HCT116 (cell line): Measurements from ENCODE around the gene ZNF761. TPM values are rescaled to one million over a fixed set of nuclear protein-coding genes. Genes with fewer than 3 reads are reported as not detected.

ENCODE experiments used
- ATAC-seq: fragments of 200-7000 bp; cut with Tn5 transposase; 2 replicates; pipeline ENCODE4 v1.9.1; 2020; ENCODE audit warnings: mild to moderate bottlenecking, moderate library complexity
- BruUV-seq: library from RNA; stranded (reverse); fragments of 400-500 nt; replicated peaks from 2 replicates; lab custom pipeline; 2021; lab: Mats Ljungman, UMichigan
- CTCF ChIA-PET: fragments of 300-600 bp; sonication (Branson Sonifier 250); formaldehyde crosslinking; loops from one replicate; lab custom pipeline; 2021; ENCODE audit warnings: antibody characterized with exemption; lab: Charles Lee
- POLR2A ChIA-PET: fragments of 300-600, 350-600 bp; sonication (Branson Sonifier 250); formaldehyde crosslinking; loops from one replicate; lab custom pipeline; 2021; ENCODE audit warnings: antibody characterized with exemption; lab: Charles Lee
- RAD21 ChIA-PET, 2 experiments: fragments of 300-600 bp; sonication (Branson Sonifier 250); formaldehyde crosslinking; loops; one replicate each; lab custom pipeline; 2023; ENCODE audit warnings: low total read pairs in 2 of 2; ENCODE audit not compliant: uncharacterized antibody in 2 of 2, unreplicated experiment in 2 of 2, low non-redundant PET in 1 of 2; lab: Charles Lee
- DNase-seq: peaks from one replicate; pipeline ENCODE4 v3.0.0-alpha.2; 2010; ENCODE audit warnings: low read depth, low spot score
- H2AFZ ChIP-seq: fragments of 200-600 bp; shearing (Covaris generic), sonication (generic); 2 replicates; pipeline ENCODE4 v1.6.1; 2017; ENCODE audit warnings: low read depth, mixed run types, mixed read lengths, antibody characterized with exemption, low read length; ENCODE audit not compliant: poor library complexity, severe bottlenecking
- H3K27ac ChIP-seq: 2 replicates; pipeline ENCODE4 v1.5.1; 2012; ENCODE audit warnings: low read depth, low read length
- H3K27me3 ChIP-seq: fragments of 200-600 bp; sonication (generic); 2 replicates; pipeline ENCODE4 v1.6.1; 2016; ENCODE audit warnings: mixed run types, low read length, mixed read lengths; ENCODE audit not compliant: insufficient read depth
- H3K36me3 ChIP-seq, 2 experiments: fragments of 200-500 bp in 1 of 2; fragments of 200-600 bp in 1 of 2; sonication (Bioruptor generic) in 1 of 2; sonication (generic) in 1 of 2; 2 replicates each; pipeline versions ENCODE4 v1.5.1 to v1.6.1; 2014 to 2016; ENCODE audit warnings: low read length in 2 of 2, inconsistent platforms in 1 of 2, mixed read lengths in 1 of 2, mixed run types in 1 of 2; ENCODE audit not compliant: insufficient read depth in 2 of 2, control insufficient read depth in 1 of 2
- H3K4me1 ChIP-seq, 2 experiments: fragments of 200-600 bp in 1 of 2; sonication (generic) in 1 of 2; 2 replicates each; pipeline versions ENCODE4 v1.5.1 to v1.6.1; 2012 to 2017; ENCODE audit warnings: low read length in 2 of 2, inconsistent platforms in 1 of 2, mild to moderate bottlenecking in 1 of 2, mixed read lengths in 1 of 2, mixed run types in 1 of 2, moderate library complexity in 1 of 2; ENCODE audit not compliant: insufficient read depth in 2 of 2, control insufficient read depth in 1 of 2
- H3K4me2 ChIP-seq: fragments of 200-600 bp; sonication (generic); 2 replicates; pipeline ENCODE4 v1.6.1; 2017; ENCODE audit warnings: mixed run types, low read length, mixed read lengths
- H3K4me3 ChIP-seq, 2 experiments: fragments of 200-600 bp in 1 of 2; sonication (generic) in 1 of 2; replicated peaks in 1 of 2; 2 replicates each; pipeline ENCODE4 v1.5.1; 2011 to 2016; ENCODE audit warnings: low read length in 2 of 2, control low read depth in 1 of 2, low read depth in 1 of 2, mild to moderate bottlenecking in 1 of 2, mixed read lengths in 1 of 2, mixed run types in 1 of 2
- H3K79me2 ChIP-seq: fragments of 200-600 bp; sonication (generic); 2 replicates; pipeline ENCODE4 v1.6.1; 2017; ENCODE audit warnings: mild to moderate bottlenecking, mixed run types, low read length, moderate library complexity, mixed read lengths; ENCODE audit not compliant: insufficient read depth
- H3K9ac ChIP-seq: fragments of 200-600 bp; sonication (generic); 2 replicates; pipeline ENCODE4 v1.6.1; 2016; ENCODE audit warnings: low read length, mixed read lengths
- H3K9me2 ChIP-seq: fragments of 200-600 bp; sonication (generic), shearing (Covaris generic); 2 replicates; pipeline ENCODE4 v1.6.1; 2017; ENCODE audit warnings: mixed run types, mild to moderate bottlenecking, moderate library complexity; ENCODE audit not compliant: insufficient read depth
- H3K9me3 ChIP-seq, 2 experiments: fragments of 200-500 bp in 1 of 2; fragments of 200-600 bp in 1 of 2; sonication (Bioruptor generic) in 1 of 2; sonication (generic) in 1 of 2; 2 replicates each; pipeline ENCODE4 v1.6.1; 2014 to 2017; ENCODE audit warnings: low read length in 2 of 2, mixed read lengths in 2 of 2, inconsistent platforms in 1 of 2, low read depth in 1 of 2, mild to moderate bottlenecking in 1 of 2, mixed run types in 1 of 2, moderate library complexity in 1 of 2; ENCODE audit not compliant: control insufficient read depth in 1 of 2, insufficient read depth in 1 of 2
- H4K20me1 ChIP-seq: fragments of 200-600 bp; sonication (generic), shearing (Covaris generic); 2 replicates; pipeline ENCODE4 v1.6.1; 2017; ENCODE audit warnings: mixed run types, mild to moderate bottlenecking, moderate library complexity; ENCODE audit not compliant: insufficient read depth
- CEBPB ChIP-seq: IDR thresholded peaks from 2 replicates; pipeline ENCODE4 v1.6.1; 2012; ENCODE audit warnings: low read depth
- CTCF ChIP-seq, 3 experiments: fragments of 200-600 bp in 1 of 3; sonication (generic) in 1 of 3; IDR thresholded peaks in 2 of 3; conservative IDR thresholded peaks in 1 of 3; 2 replicates each; pipeline ENCODE4 v1.5.1; 2012 to 2017; ENCODE audit warnings: low read depth in 2 of 3, low read length in 2 of 3, antibody characterized with exemption in 1 of 3, borderline replicate concordance in 1 of 3, control low read depth in 1 of 3, mild to moderate bottlenecking in 1 of 3, mixed read lengths in 1 of 3, mixed run types in 1 of 3, moderate library complexity in 1 of 3; ENCODE audit not compliant: insufficient read depth in 1 of 3
- EGR1 ChIP-seq: IDR thresholded peaks from 2 replicates; pipeline ENCODE4 v1.6.1; 2012; ENCODE audit warnings: low read depth
- EZH2 ChIP-seq: fragments of 200-600 bp; sonication (generic); IDR thresholded peaks from 2 replicates; pipeline ENCODE4 v1.6.1; 2017; ENCODE audit warnings: antibody characterized with exemption, mixed run types
- FOSL1 ChIP-seq: IDR thresholded peaks from 2 replicates; pipeline ENCODE4 v1.6.1; 2012; ENCODE audit warnings: low read depth
- POLR2A ChIP-seq: IDR thresholded peaks from 2 replicates; pipeline ENCODE4 v1.7.0; 2011; ENCODE audit warnings: borderline replicate concordance; ENCODE audit not compliant: insufficient read depth, insufficient read length; ENCODE audit errors: extremely low read depth
- RAD21 ChIP-seq: IDR thresholded peaks from 2 replicates; pipeline ENCODE4 v1.6.1; 2012; ENCODE audit warnings: low read depth, mild to moderate bottlenecking
- REST ChIP-seq: IDR thresholded peaks from 2 replicates; pipeline ENCODE4 v1.6.1; 2012; ENCODE audit warnings: low read depth
- SRF ChIP-seq: IDR thresholded peaks from 2 replicates; pipeline ENCODE4 v1.6.1; 2012; ENCODE audit warnings: low read depth
- TCF7L2 ChIP-seq: IDR thresholded peaks from 2 replicates; pipeline ENCODE4 v1.7.0; 2011; ENCODE audit warnings: borderline replicate concordance, inconsistent platforms; ENCODE audit not compliant: insufficient read depth, insufficient read length; ENCODE audit errors: extremely low read depth
- YY1 ChIP-seq: IDR thresholded peaks from 2 replicates; pipeline ENCODE4 v1.6.1; 2011; ENCODE audit warnings: low read length, low read depth, moderate library complexity, mild to moderate bottlenecking; ENCODE audit not compliant: insufficient replicate concordance; ENCODE audit errors: extremely low read depth
- ZNF274 ChIP-seq: fragments of 200-500 bp; sonication (Bioruptor generic); IDR thresholded peaks from 2 replicates; pipeline ENCODE4 v1.6.1; 2014; ENCODE audit warnings: mild to moderate bottlenecking, low read depth, low read length, inconsistent platforms
- intact Hi-C: fragments of 100-400 bp; cut with micrococcal nuclease; formaldehyde crosslinking; loops from 2 replicates; pipeline ENCODE4 v1.10.0; 2022
- total RNA-seq: library from RNA; stranded (reverse); gene quantifications from one replicate; pipeline ENCODE4 v1.2.1, GENCODE V29; 2021; ENCODE audit not compliant: unreplicated experiment
- TF ChIP-seq, protein P1 (sequence below): IDR thresholded peaks from 2 replicates; pipeline ENCODE4 v1.6.1; 2011; ENCODE audit warnings: mild to moderate bottlenecking, low read length, moderate library complexity; ENCODE audit not compliant: insufficient replicate concordance; ENCODE audit errors: extremely low read depth
- TF ChIP-seq, protein P2 (sequence below): IDR thresholded peaks from 2 replicates; pipeline ENCODE4 v1.6.1; 2012

Gene ZNF761
- total RNA-seq, 1 experiment from 2014 or later = 8.8 TPM

GRCh38 chr19:53424968-53425597 lies 6.7 kb upstream of the ZNF761 start:
- H3K36me3 ChIP-seq = no peaks in the 10 kb centered on the region
- ChIA-PET RAD21 (interaction anchor here in 1 of 2 experiments (0.6 kb wide), 1 partner anchor 688 kb away, joined by 3 read pairs; no protein-coding TSS in a partner anchor), POLR2A (no interaction called here), CTCF (no interaction called here)
- ATAC-seq (peak; percentile 78), DNase-seq (no peak)
- no peak overlapping the region for H3K9ac ChIP-seq
- intact Hi-C loops = no loop called here
- H4K20me1 ChIP-seq = no peaks in the 10 kb centered on the region
- no peaks in the 10 kb centered on the region for H3K4me1 ChIP-seq
- H3K9me2 ChIP-seq = no peaks in the 10 kb centered on the region
- H3K4me2 ChIP-seq = no peak overlapping the region
- no peaks in the 10 kb centered on the region for H3K79me2 ChIP-seq
- H3K4me3 ChIP-seq = no peak overlapping the region
- no peaks in the 10 kb centered on the region for H3K9me3 ChIP-seq
- TF ChIP-seq RAD21 = peak; percentile 36; the same call in 1 of the 2 replicates
- TF ChIP-seq REST = no peak
- TF ChIP-seq FOSL1 = no peak
- TF ChIP-seq YY1 = no peak
- no peak for TF ChIP-seq SRF
- TF ChIP-seq POLR2A = no peak
- no peak for TF ChIP-seq EZH2
- TF ChIP-seq TCF7L2 = no peak
- no peak for TF ChIP-seq ZNF274
- TF ChIP-seq EGR1 = no peak
- TF ChIP-seq, protein P1, sequence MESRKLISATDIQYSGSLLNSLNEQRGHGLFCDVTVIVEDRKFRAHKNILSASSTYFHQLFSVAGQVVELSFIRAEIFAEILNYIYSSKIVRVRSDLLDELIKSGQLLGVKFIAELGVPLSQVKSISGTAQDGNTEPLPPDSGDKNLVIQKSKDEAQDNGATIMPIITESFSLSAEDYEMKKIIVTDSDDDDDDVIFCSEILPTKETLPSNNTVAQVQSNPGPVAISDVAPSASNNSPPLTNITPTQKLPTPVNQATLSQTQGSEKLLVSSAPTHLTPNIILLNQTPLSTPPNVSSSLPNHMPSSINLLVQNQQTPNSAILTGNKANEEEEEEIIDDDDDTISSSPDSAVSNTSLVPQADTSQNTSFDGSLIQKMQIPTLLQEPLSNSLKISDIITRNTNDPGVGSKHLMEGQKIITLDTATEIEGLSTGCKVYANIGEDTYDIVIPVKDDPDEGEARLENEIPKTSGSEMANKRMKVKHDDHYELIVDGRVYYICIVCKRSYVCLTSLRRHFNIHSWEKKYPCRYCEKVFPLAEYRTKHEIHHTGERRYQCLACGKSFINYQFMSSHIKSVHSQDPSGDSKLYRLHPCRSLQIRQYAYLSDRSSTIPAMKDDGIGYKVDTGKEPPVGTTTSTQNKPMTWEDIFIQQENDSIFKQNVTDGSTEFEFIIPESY = no peak
- TF ChIP-seq, protein P2, sequence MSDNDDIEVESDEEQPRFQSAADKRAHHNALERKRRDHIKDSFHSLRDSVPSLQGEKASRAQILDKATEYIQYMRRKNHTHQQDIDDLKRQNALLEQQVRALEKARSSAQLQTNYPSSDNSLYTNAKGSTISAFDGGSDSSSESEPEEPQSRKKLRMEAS = no peak
- TF ChIP-seq CEBPB = no peak
- TF ChIP-seq CTCF (IDR thresholded peaks at IDR 0.05 in 2 of 3, conservative IDR thresholded peaks at IDR 0.05 in 1 of 3; ENCODE audit: borderline replicate concordance in 1 of 3, insufficient read depth in 1 of 3, low read depth in 2 of 3, low read length in 2 of 3) = peak in 2 of 3 experiments; percentile 55 to 59; a peak in 4 of 6 replicates
- no peaks in the 10 kb centered on the region for H3K27me3 ChIP-seq
- H2AFZ ChIP-seq = no peak overlapping the region
- H3K27ac ChIP-seq = no peak overlapping the region
- BruUV-seq = no TSS peak
